Natural killer cell (primary cell): ENCODE results near the gene FZR1. TPM values are rescaled to one million over a fixed set of nuclear protein-coding genes. Genes with fewer than 3 reads are reported as not detected.

ENCODE experiments used
- ATAC-seq, 3 donors: fragments of 150-1000 bp in 2 of 3; fragments of 200-7000 bp in 1 of 3; cut with Tn5 transposase; 1 replicate in 1 of 3; 2 replicates in 2 of 3; pipeline ENCODE4 v1.10.0; 2021; ENCODE audit warnings: mild to moderate bottlenecking in 2 of 3, moderate library complexity in 2 of 3
- DNase-seq, 2 donors: peaks; one replicate each; pipeline versions ENCODE4 v3.0.0 to v3.0.0-alpha.2; 2013 to 2021; ENCODE audit warnings: mixed read lengths in 1 of 2
- H3K27ac ChIP-seq: one replicate; pipeline ENCODE4 v1.5.1; 2013; ENCODE audit warnings: mild to moderate bottlenecking, low read length
- H3K27me3 ChIP-seq: one replicate; pipeline ENCODE4 v1.6.1; 2013; ENCODE audit warnings: low read length; ENCODE audit not compliant: control insufficient read depth, insufficient read depth
- H3K36me3 ChIP-seq: one replicate; pipeline ENCODE4 v1.6.1; 2013; ENCODE audit warnings: low read length; ENCODE audit not compliant: control insufficient read depth, insufficient read depth
- H3K4me1 ChIP-seq: one replicate; pipeline ENCODE4 v1.6.1; 2013; ENCODE audit warnings: low read length; ENCODE audit not compliant: control insufficient read depth, insufficient read depth
- H3K4me3 ChIP-seq: one replicate; pipeline ENCODE4 v1.5.1; 2013; ENCODE audit warnings: low read length
- H3K9me3 ChIP-seq: one replicate; pipeline ENCODE4 v1.6.1; 2013; ENCODE audit warnings: low read length; ENCODE audit not compliant: control insufficient read depth, insufficient read depth
- H3K27ac Mint-ChIP-seq, 2 donors: one replicate each; pipeline ENCODE4 v1.8.0; 2022; ENCODE audit warnings: mild to moderate bottlenecking in 2 of 2, mixed read lengths in 2 of 2, moderate library complexity in 1 of 2
- H3K27me3 Mint-ChIP-seq, 2 donors: one replicate each; pipeline ENCODE4 v1.8.0; 2022; ENCODE audit warnings: low read depth in 2 of 2, mixed read lengths in 2 of 2
- H3K36me3 Mint-ChIP-seq: one replicate; pipeline ENCODE4 v1.8.0; 2022; ENCODE audit warnings: mixed read lengths
- H3K4me1 Mint-ChIP-seq, 2 donors: one replicate each; pipeline ENCODE4 v1.8.0; 2022; ENCODE audit warnings: mixed read lengths in 2 of 2
- H3K4me3 Mint-ChIP-seq: one replicate; pipeline ENCODE4 v1.8.0; 2022; ENCODE audit warnings: mild to moderate bottlenecking, moderate library complexity, mixed read lengths
- H3K9me3 Mint-ChIP-seq, 2 donors: one replicate each; pipeline ENCODE4 v1.8.0; 2022; ENCODE audit warnings: mixed read lengths in 2 of 2
- CTCF ChIP-seq: fragments of 200-600 bp; IDR thresholded peaks from one replicate; pipeline ENCODE4 v1.8.0; 2022; ENCODE audit warnings: antibody characterized with exemption
- WGBS: methylation state at CpG from one replicate; pipeline ENCODE4 v1.1.7; 2013; ENCODE audit warnings: missing lambda C conversion rate; ENCODE audit not compliant: insufficient coverage; 5-methylcytosine and 5-hydroxymethylcytosine counted together
- intact Hi-C: fragments of 100-400 bp; cut with micrococcal nuclease; formaldehyde crosslinking; loops from one replicate; pipeline ENCODE4 v1.14.2; 2022
- total RNA-seq, 4 donors: library from RNA; stranded (reverse); fragments of 120-200 nt in 1 of 4; gene quantifications; one replicate each; pipeline versions ENCODE4 v1.2.3 to v1.2.4, GENCODE V29; 2013 to 2022

The FZR1 gene
- total RNA-seq, 3 donors from 2014 or later (not counting 1 experiment from before 2014, with no cell fraction given): 89.1 to 98.3 (median 91.4) TPM

- ATAC-seq: no peak
- no peak for TF ChIP-seq CTCF
- Histone ChIP-seq H3K36me3 (peaks cover 52% of the 10 kb centered on the region), H3K4me3 (no peak overlapping the region), H3K4me1 (peaks cover 3% of the 10 kb centered on the region), H3K9me3 (no peaks in the 10 kb centered on the region), H3K27ac (no peak overlapping the region), H3K27me3 (no peaks in the 10 kb centered on the region)
- Mint-ChIP-seq H3K9me3 (no peaks in the 10 kb centered on the region), H3K27me3 (no peaks in the 10 kb centered on the region), H3K27ac (no peak overlapping the region), H3K36me3 (no peaks in the 10 kb centered on the region), H3K4me3 (no peak overlapping the region), H3K4me1 (peaks cover 11 to 14% of the 10 kb centered on the region in 2 donors)
- intact Hi-C loops: no loop called here
- no peak for DNase-seq
- 98% methylated on average over 21 of the region's 21 CpGs for WGBS
These were observed 17.4 kb downstream of the FZR1 start for GRCh38 chr19:3523361-3524077.

GRCh38 chr19:3524078-3524842 is 18.1 kb downstream of the FZR1 start:
- DNase-seq: no peak
- intact Hi-C loops: no loop called here
- H3K27me3 Mint-ChIP-seq: no peaks in the 10 kb centered on the region

GRCh38 chr19:3524904-3525451 is 18.9 kb downstream of the FZR1 start:
- Mint-ChIP-seq H3K27me3 (no peaks in the 10 kb centered on the region), H3K27ac (no peak overlapping the region), H3K9me3 (no peaks in the 10 kb centered on the region), H3K4me3 (no peak overlapping the region), H3K4me1 (peaks cover 11 to 14% of the 10 kb centered on the region in 2 donors), H3K36me3 (no peaks in the 10 kb centered on the region)
- TF ChIP-seq CTCF: no peak
- DNase-seq: no peak
- intact Hi-C loops: no loop called here
- 96% methylated on average over 19 of the region's 20 CpGs for WGBS
- Histone ChIP-seq H3K4me3 (no peak overlapping the region), H3K4me1 (peaks cover 3% of the 10 kb centered on the region), H3K36me3 (peaks cover 48% of the 10 kb centered on the region), H3K27ac (no peak overlapping the region), H3K9me3 (no peaks in the 10 kb centered on the region), H3K27me3 (no peaks in the 10 kb centered on the region)
- no peak for ATAC-seq

More at GRCh38 chr19:3524078-3524842, 18.1 kb downstream of the FZR1 start:
- ATAC-seq: no peak
- Histone ChIP-seq H3K9me3 (no peaks in the 10 kb centered on the region), H3K27me3 (no peaks in the 10 kb centered on the region), H3K4me3 (no peak overlapping the region), H3K4me1 (peaks cover 3% of the 10 kb centered on the region), H3K27ac (no peak overlapping the region), H3K36me3 (peaks cover 52% of the 10 kb centered on the region)
- H3K27ac Mint-ChIP-seq: no peak overlapping the region
- no peaks in the 10 kb centered on the region for H3K9me3 Mint-ChIP-seq
- 96% methylated on average over 33 of the region's 33 CpGs for WGBS
- H3K36me3 Mint-ChIP-seq: no peaks in the 10 kb centered on the region
- H3K4me1 Mint-ChIP-seq: peaks cover 11 to 14% of the 10 kb centered on the region in 2 donors
- H3K4me3 Mint-ChIP-seq: no peak overlapping the region
- no peak for TF ChIP-seq CTCF
